Fibroblast of lung (primary cell): ENCODE measurements around the gene SMC3. TPM values are rescaled to one million over a fixed set of nuclear protein-coding genes. Genes with fewer than 3 reads are reported as not detected.

Experiments used
- DNase-seq, 2 donors: peaks; one replicate each; pipeline versions ENCODE4 v3.0.0 to v3.0.0-alpha.2; 2010; ENCODE audit warnings: low read depth in 2 of 2
- H2AFZ ChIP-seq: 2 replicates; pipeline ENCODE4 v1.5.1; 2012; ENCODE audit warnings: low read length, control low read depth, inconsistent platforms
- H3K27ac ChIP-seq: 2 replicates; pipeline ENCODE4 v1.5.1; 2011; ENCODE audit warnings: low read length, control low read depth; ENCODE audit not compliant: insufficient read depth
- H3K27me3 ChIP-seq: 2 replicates; pipeline ENCODE4 v1.5.1; 2011; ENCODE audit warnings: mild to moderate bottlenecking, low read length; ENCODE audit not compliant: control insufficient read depth, insufficient read depth
- H3K36me3 ChIP-seq: 2 replicates; pipeline ENCODE4 v1.5.1; 2011; ENCODE audit warnings: low read length; ENCODE audit not compliant: control insufficient read depth, insufficient read depth
- H3K4me1 ChIP-seq: 2 replicates; pipeline ENCODE4 v1.5.1; 2011; ENCODE audit warnings: low read length; ENCODE audit not compliant: control insufficient read depth, insufficient read depth; ENCODE audit errors: extremely low read depth
- H3K4me2 ChIP-seq: 2 replicates; pipeline ENCODE4 v1.5.1; 2011; ENCODE audit warnings: low read length, control low read depth; ENCODE audit not compliant: insufficient read depth; ENCODE audit errors: extremely low read depth
- H3K4me3 ChIP-seq, 4 experiments: fragments of 200-600 bp in 1 of 4; sonication (generic) in 1 of 4; replicated peaks in 1 of 4; 2 replicates each; pipeline ENCODE4 v1.5.1; 2011 to 2016; ENCODE audit warnings: low read length in 4 of 4, low read depth in 3 of 4, mild to moderate bottlenecking in 3 of 4, control low read depth in 2 of 4, inconsistent platforms in 1 of 4, mixed read lengths in 1 of 4; ENCODE audit not compliant: insufficient read depth in 1 of 4; ENCODE audit errors: control extremely low read depth in 1 of 4
- H3K79me2 ChIP-seq: 2 replicates; pipeline ENCODE4 v1.5.1; 2012; ENCODE audit warnings: mild to moderate bottlenecking, low read length, inconsistent platforms; ENCODE audit not compliant: control insufficient read depth, insufficient read depth
- H3K9ac ChIP-seq: 2 replicates; pipeline ENCODE4 v1.5.1; 2011; ENCODE audit warnings: mild to moderate bottlenecking, low read length, control low read depth; ENCODE audit not compliant: insufficient read depth
- H3K9me3 ChIP-seq: 2 replicates; pipeline ENCODE4 v1.5.1; 2012; ENCODE audit warnings: low read depth, low read length; ENCODE audit not compliant: control insufficient read depth, insufficient read depth
- H4K20me1 ChIP-seq: 2 replicates; pipeline ENCODE4 v1.5.1; 2011; ENCODE audit warnings: low read length; ENCODE audit not compliant: control insufficient read depth, insufficient read depth; ENCODE audit errors: extremely low read depth
- EZH2 ChIP-seq: IDR thresholded peaks from 2 replicates; pipeline ENCODE4 v1.5.1; 2012; ENCODE audit warnings: low read length, control low read depth, mild to moderate bottlenecking; ENCODE audit errors: missing control alignments
- polyA plus RNA-seq, 2 donors: library from polyadenylated mRNA; depleted of rRNA in 1 of 2; stranded (reverse) in 1 of 2; unstranded in 1 of 2; fragments of >200 nt; gene quantifications; 2 replicates each; pipeline ENCODE4 v1.2.1, GENCODE V29; 2011 to 2012; ENCODE audit warnings: missing spikeins in 1 of 2
- total RNA-seq: library from RNA; depleted of rRNA; stranded (reverse); fragments of >200 nt; gene quantifications from 2 replicates; pipeline ENCODE4 v1.2.1, GENCODE V29; 2014
- TF ChIP-seq, protein P1 (sequence below), 2 donors: IDR thresholded peaks in 1 of 2; conservative IDR thresholded peaks in 1 of 2; 1 replicate in 1 of 2; 2 replicates in 1 of 2; pipeline ENCODE4 v1.5.1; 2011 to 2012; ENCODE audit warnings: low read length in 2 of 2, control low read depth in 1 of 2, inconsistent platforms in 1 of 2, low read depth in 1 of 2, mild to moderate bottlenecking in 1 of 2

Gene SMC3
- total and polyA plus RNA-seq, 2 donors (not counting 1 experiment from before 2014, with no cell fraction given) = 25.9 to 31.9 TPM

DNA sequence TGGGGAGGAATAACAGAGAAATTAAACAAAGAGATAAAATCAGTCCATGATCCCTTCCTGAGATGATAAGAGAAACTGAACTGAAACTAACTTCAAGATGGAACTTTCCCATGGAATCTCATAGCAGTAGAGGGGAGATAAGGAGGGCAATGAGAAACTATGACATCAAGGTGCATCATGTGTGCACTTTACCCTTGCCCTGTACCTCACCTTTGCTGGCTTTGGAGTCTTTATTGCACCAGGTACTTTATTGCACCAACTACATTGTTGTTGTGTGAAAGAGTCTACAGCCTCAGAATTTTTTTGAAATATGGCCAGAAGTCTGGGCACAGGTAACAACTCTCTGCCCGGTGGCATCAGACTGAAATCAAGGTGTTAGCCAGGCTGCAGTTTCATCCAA is 11.2 kb upstream of the SMC3 start:
- H3K4me3 ChIP-seq = no peak overlapping the region
- no peak overlapping the region for H3K9ac ChIP-seq
- H3K4me2 ChIP-seq = no peak overlapping the region
- H3K27me3 ChIP-seq = no peaks in the 10 kb centered on the region
- H3K4me1 ChIP-seq = no peaks in the 10 kb centered on the region
- no peak overlapping the region for H2AFZ ChIP-seq
- no peak overlapping the region for H3K27ac ChIP-seq
- H3K36me3 ChIP-seq = no peaks in the 10 kb centered on the region
- no peaks in the 10 kb centered on the region for H3K79me2 ChIP-seq
- no peak for DNase-seq
- H3K9me3 ChIP-seq = no peaks in the 10 kb centered on the region
- H4K20me1 ChIP-seq = no peaks in the 10 kb centered on the region
- TF ChIP-seq EZH2 = no peak
- TF ChIP-seq, protein P1, sequence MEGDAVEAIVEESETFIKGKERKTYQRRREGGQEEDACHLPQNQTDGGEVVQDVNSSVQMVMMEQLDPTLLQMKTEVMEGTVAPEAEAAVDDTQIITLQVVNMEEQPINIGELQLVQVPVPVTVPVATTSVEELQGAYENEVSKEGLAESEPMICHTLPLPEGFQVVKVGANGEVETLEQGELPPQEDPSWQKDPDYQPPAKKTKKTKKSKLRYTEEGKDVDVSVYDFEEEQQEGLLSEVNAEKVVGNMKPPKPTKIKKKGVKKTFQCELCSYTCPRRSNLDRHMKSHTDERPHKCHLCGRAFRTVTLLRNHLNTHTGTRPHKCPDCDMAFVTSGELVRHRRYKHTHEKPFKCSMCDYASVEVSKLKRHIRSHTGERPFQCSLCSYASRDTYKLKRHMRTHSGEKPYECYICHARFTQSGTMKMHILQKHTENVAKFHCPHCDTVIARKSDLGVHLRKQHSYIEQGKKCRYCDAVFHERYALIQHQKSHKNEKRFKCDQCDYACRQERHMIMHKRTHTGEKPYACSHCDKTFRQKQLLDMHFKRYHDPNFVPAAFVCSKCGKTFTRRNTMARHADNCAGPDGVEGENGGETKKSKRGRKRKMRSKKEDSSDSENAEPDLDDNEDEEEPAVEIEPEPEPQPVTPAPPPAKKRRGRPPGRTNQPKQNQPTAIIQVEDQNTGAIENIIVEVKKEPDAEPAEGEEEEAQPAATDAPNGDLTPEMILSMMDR (conservative IDR thresholded peaks at IDR 0.05 in 1 of 2, IDR thresholded peaks at IDR 0.05 in 1 of 2; ENCODE audit: low read depth in 1 of 2, low read length in 2 of 2) = no peak

DNA sequence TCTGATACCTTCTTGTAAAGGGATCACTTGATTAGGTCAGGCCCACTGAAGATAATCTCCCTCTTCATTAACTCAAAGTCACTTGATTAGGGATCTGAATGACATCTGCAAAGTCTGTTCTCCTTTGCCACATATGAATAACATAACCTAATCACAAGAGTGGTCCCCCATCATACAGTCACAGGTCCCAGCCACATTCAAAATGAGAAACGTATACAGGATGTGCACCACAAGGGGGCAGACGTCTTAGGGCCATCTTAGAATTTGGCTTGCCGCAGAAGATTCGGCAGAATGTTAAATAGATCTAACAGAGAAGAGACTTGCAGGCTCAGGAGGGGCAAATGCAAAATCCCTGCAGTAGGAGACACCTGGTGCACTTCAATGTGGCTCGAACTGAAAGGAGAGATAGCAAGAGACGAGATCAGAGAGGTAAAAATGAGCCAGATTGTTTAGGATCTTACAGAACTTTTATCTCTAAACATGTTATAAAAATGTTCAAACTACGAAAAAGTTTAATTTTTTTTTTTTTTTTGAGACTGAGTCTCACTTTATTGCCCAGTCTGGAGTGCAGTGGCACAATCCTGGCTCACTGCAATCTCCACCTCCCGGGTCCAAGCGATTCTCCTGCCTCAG is 10.4 kb upstream of the SMC3 start:
- no peak overlapping the region for H2AFZ ChIP-seq
- peak; percentile 52 to 58 for DNase-seq
- no peak overlapping the region for H3K9ac ChIP-seq
- H3K79me2 ChIP-seq = no peaks in the 10 kb centered on the region
- H3K9me3 ChIP-seq = no peaks in the 10 kb centered on the region
- H3K36me3 ChIP-seq = no peaks in the 10 kb centered on the region
- no peak overlapping the region for H3K27ac ChIP-seq
- no peak overlapping the region for H3K4me3 ChIP-seq
- TF ChIP-seq, protein P1 (conservative IDR thresholded peaks at IDR 0.05 in 1 of 2, IDR thresholded peaks at IDR 0.05 in 1 of 2; ENCODE audit: low read depth in 1 of 2, low read length in 2 of 2) = peak; percentile 62 to 76
- no peak for TF ChIP-seq EZH2
- no peak overlapping the region for H3K4me2 ChIP-seq
- H3K27me3 ChIP-seq = no peaks in the 10 kb centered on the region
- H3K4me1 ChIP-seq = no peaks in the 10 kb centered on the region
- no peaks in the 10 kb centered on the region for H4K20me1 ChIP-seq

DNA sequence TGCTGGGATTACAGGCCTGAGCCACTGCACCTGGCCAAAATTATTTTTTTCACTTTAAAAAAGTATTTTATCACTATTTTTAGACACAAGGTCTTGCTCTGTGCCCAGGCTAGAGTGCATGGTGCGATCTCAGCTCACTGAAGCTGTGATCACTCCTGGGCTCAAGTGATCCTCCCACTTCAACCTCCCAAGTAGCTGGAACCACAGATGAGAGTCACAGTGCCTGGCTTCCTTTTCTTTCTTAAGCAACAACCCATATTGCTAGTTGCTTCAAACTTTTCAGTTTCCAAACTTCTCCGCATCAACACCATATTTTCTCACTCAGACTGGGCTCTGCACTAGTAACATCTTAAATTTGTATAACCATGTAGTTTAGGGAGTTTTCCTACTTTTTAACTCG is 9.5 kb upstream of the SMC3 start:
- Histone ChIP-seq H3K4me3 (no peak overlapping the region), H3K27ac (no peak overlapping the region), H3K4me1 (no peaks in the 10 kb centered on the region), H2AFZ (no peak overlapping the region), H3K27me3 (no peaks in the 10 kb centered on the region), H3K9ac (no peak overlapping the region), H4K20me1 (no peaks in the 10 kb centered on the region), H3K4me2 (no peak overlapping the region), H3K36me3 (no peaks in the 10 kb centered on the region), H3K9me3 (no peaks in the 10 kb centered on the region), H3K79me2 (no peaks in the 10 kb centered on the region)
- DNase-seq = no peak
- TF ChIP-seq, protein P1 (conservative IDR thresholded peaks at IDR 0.05 in 1 of 2, IDR thresholded peaks at IDR 0.05 in 1 of 2; ENCODE audit: low read depth in 1 of 2, low read length in 2 of 2) = no peak
